PC-3 (cell line): ENCODE results near the gene DUSP2. TPM values are rescaled to one million over a fixed set of nuclear protein-coding genes. Genes with fewer than 3 reads are reported as not detected.

Experiments used
- ATAC-seq: fragments of 200-7000 bp; cut with Tn5 transposase; 2 replicates; pipeline ENCODE4 v1.9.1; 2020; ENCODE audit warnings: mild to moderate bottlenecking, moderate library complexity
- BruUV-seq: library from RNA; stranded (reverse); fragments of 400-500 nt; replicated peaks from 2 replicates; lab custom pipeline; 2021; lab: Mats Ljungman, UMichigan
- CTCF ChIA-PET: fragments of 300-600 bp; sonication (Branson Sonifier 250); formaldehyde crosslinking; loops from one replicate; lab custom pipeline; 2022; ENCODE audit warnings: antibody characterized with exemption; lab: Charles Lee
- POLR2A ChIA-PET: fragments of 300-600 bp; sonication (Branson Sonifier 250); formaldehyde crosslinking; loops from one replicate; lab custom pipeline; 2022; ENCODE audit warnings: antibody characterized with exemption; ENCODE audit not compliant: unreplicated experiment; lab: Charles Lee
- DNase-seq: peaks from one replicate; pipeline ENCODE4 v3.0.0-alpha.2; 2015
- H2AFZ ChIP-seq: fragments of 300-600 bp; sonication (generic); 2 replicates; pipeline ENCODE4 v1.6.0; 2016; ENCODE audit warnings: antibody characterized with exemption, low read length
- H3F3A ChIP-seq: fragments of 300-600 bp; sonication (generic); one replicate; pipeline ENCODE4 v1.6.0; 2017; ENCODE audit warnings: antibody characterized with exemption, low read length, control low read depth, mild to moderate bottlenecking; ENCODE audit not compliant: unreplicated experiment
- H3K27ac ChIP-seq: fragments of 300-600 bp; sonication (generic); 2 replicates; pipeline ENCODE4 v1.5.1; 2016; ENCODE audit warnings: mild to moderate bottlenecking, low read length
- H3K27me3 ChIP-seq: fragments of 300-600 bp; sonication (generic); 2 replicates; pipeline ENCODE4 v1.6.1; 2016; ENCODE audit warnings: low read length, mixed read lengths
- H3K36me3 ChIP-seq: fragments of 300-600 bp; sonication (generic); 2 replicates; pipeline ENCODE4 v1.6.1; 2016; ENCODE audit warnings: low read depth, mixed run types, low read length, mixed read lengths
- H3K4me1 ChIP-seq: fragments of 300-600 bp; sonication (generic); 2 replicates; pipeline ENCODE4 v1.5.1; 2016; ENCODE audit warnings: low read length; ENCODE audit not compliant: insufficient read depth
- H3K4me2 ChIP-seq: fragments of 300-600 bp; sonication (generic); 2 replicates; pipeline ENCODE4 v1.6.0; 2016; ENCODE audit warnings: low read length
- H3K4me3 ChIP-seq: fragments of 300-600 bp; sonication (generic); 2 replicates; pipeline ENCODE4 v1.5.1; 2016; ENCODE audit warnings: mild to moderate bottlenecking, low read length, mixed read lengths
- H3K79me2 ChIP-seq: fragments of 300-600 bp; sonication (generic); 2 replicates; pipeline ENCODE4 v1.6.1; 2017; ENCODE audit warnings: low read length, mixed read lengths
- H3K9ac ChIP-seq: fragments of 300-600 bp; sonication (generic); 2 replicates; pipeline ENCODE4 v1.6.0; 2016; ENCODE audit warnings: mild to moderate bottlenecking, low read length
- H3K9me2 ChIP-seq: fragments of 300-600 bp; sonication (generic); replicated peaks from 2 replicates; pipeline ENCODE4 v1.6.1; 2016; ENCODE audit warnings: mixed run types, low read length, mixed read lengths
- H3K9me3 ChIP-seq: fragments of 300-600 bp; sonication (generic); 2 replicates; pipeline ENCODE4 v1.6.1; 2016; ENCODE audit warnings: low read length, mixed read lengths
- H4K20me1 ChIP-seq: fragments of 300-600 bp; sonication (generic); 2 replicates; pipeline ENCODE4 v1.6.1; 2016; ENCODE audit warnings: low read length, mixed read lengths
- CTCF ChIP-seq: fragments of 300-600 bp; sonication (generic); conservative IDR thresholded peaks from 2 replicates; pipeline ENCODE4 v1.5.1; 2017; ENCODE audit warnings: antibody characterized with exemption, low read depth, mild to moderate bottlenecking, low read length
- EZH2 ChIP-seq: fragments of 300-600 bp; sonication (generic); IDR thresholded peaks from one replicate; pipeline ENCODE4 v1.6.1; 2017; ENCODE audit warnings: antibody characterized with exemption, mild to moderate bottlenecking, low read length; ENCODE audit not compliant: unreplicated experiment
- EZH2phosphoT487 ChIP-seq: fragments of 300-600 bp; sonication (generic); IDR thresholded peaks from 2 replicates; pipeline ENCODE4 v1.6.1; 2018; ENCODE audit warnings: mild to moderate bottlenecking, antibody characterized with exemption, low read length, borderline replicate concordance
- intact Hi-C: fragments of 100-400 bp; cut with micrococcal nuclease; formaldehyde crosslinking; loops from 2 replicates; pipeline ENCODE4 v1.9.0; 2023
- total RNA-seq: library from RNA; depleted of rRNA; stranded (reverse); fragments of >200 nt; gene quantifications from 2 replicates; pipeline ENCODE4 v1.2.3, GENCODE V29; 2014

Gene DUSP2
- total RNA-seq, 1 experiment from 2014 or later = 6.9 TPM

DNA sequence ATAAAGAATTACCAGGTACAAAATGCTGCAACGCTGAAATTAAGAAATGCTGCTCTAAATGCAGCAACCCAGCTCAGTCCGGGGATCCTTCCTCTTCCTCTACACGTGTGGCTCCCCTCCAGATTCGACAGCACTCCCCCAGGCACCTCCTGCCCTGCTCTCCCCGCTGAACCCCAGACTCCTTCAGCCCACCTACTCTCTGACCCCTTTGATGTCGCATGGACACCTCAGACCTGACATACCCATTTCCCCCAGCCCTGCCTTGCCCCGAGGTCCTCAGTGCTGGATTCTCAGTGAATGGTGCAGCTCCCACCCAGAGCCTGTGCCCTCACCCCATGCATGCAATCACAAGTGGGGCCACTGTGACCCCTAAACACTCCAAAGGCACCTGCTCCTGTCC lies 24.2 kb downstream of the DUSP2 start:
- H3K4me3 ChIP-seq = no peak overlapping the region
- no TSS peak for BruUV-seq
- ATAC-seq (no peak), DNase-seq (no peak)
- H2AFZ ChIP-seq = no peak overlapping the region
- no peaks in the 10 kb centered on the region for H3F3A ChIP-seq
- TF ChIP-seq CTCF = no peak
- no peak for TF ChIP-seq EZH2
- no peak for TF ChIP-seq EZH2phosphoT487
- POLR2A ChIA-PET = no interaction called here
- peaks cover 27% of the 10 kb centered on the region for H3K27me3 ChIP-seq
- no peaks in the 10 kb centered on the region for H3K9me3 ChIP-seq
- CTCF ChIA-PET = no interaction called here
- peaks cover 7% of the 10 kb centered on the region for H3K4me1 ChIP-seq
- no peak overlapping the region for H3K9ac ChIP-seq
- no peaks in the 10 kb centered on the region for H3K79me2 ChIP-seq
- H3K36me3 ChIP-seq = no peaks in the 10 kb centered on the region
- no peaks in the 10 kb centered on the region for H4K20me1 ChIP-seq
- no peak overlapping the region for H3K4me2 ChIP-seq
- H3K9me2 ChIP-seq = no peaks in the 10 kb centered on the region
- intact Hi-C loops = no loop called here
- H3K27ac ChIP-seq = no peak overlapping the region

DNA sequence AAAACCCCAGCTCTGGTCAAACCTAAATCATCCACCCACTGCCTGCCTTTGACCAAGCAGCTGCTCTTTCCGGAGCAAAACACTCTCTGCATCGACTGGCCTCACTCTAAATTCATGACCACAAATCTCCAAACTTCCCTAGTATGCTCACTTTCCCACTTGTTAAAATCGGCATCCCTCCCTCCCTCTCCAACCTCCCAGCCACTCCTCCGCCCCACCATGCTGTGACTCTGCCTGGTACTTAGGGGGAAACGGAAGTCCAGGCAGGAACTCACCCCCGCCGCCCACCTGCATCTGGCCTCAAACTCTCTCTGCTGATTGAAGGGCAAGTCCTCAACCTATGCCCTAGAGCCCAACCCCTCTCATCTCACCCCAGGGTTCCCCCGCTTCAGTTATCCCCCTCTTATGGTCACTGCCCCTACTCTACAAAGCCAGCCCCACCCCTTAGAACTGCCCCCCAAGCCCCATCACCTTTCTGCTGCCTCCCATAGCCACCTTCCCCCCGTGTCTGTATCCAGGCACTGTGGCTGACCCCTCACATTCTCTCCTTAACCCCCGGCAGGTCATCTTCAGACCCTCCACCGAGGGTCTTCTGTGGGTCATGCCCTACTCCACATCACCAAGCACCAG lies 25.0 kb downstream of the DUSP2 start:
- Histone ChIP-seq H3K4me2 (no peak overlapping the region), H3K36me3 (no peaks in the 10 kb centered on the region), H3K27ac (no peak overlapping the region), H3F3A (no peaks in the 10 kb centered on the region), H4K20me1 (no peaks in the 10 kb centered on the region), H3K9ac (no peak overlapping the region), H3K4me1 (peaks cover 7% of the 10 kb centered on the region), H3K27me3 (peaks cover 27% of the 10 kb centered on the region), H3K9me2 (no peaks in the 10 kb centered on the region), H3K79me2 (no peaks in the 10 kb centered on the region), H2AFZ (no peak overlapping the region), H3K4me3 (no peak overlapping the region), H3K9me3 (no peaks in the 10 kb centered on the region)
- ChIA-PET POLR2A (no interaction called here), CTCF (no interaction called here)
- intact Hi-C loops = no loop called here
- ATAC-seq = no peak
- BruUV-seq = no TSS peak
- DNase-seq = no peak
- TF ChIP-seq CTCF (no peak), EZH2 (no peak), EZH2phosphoT487 (no peak)

- no peak overlapping the region for H3K4me3 ChIP-seq
- no peak overlapping the region for H3K4me2 ChIP-seq
- no TSS peak for BruUV-seq
- ATAC-seq (no peak), DNase-seq (no peak)
- peaks cover 7% of the 10 kb centered on the region for H3K4me1 ChIP-seq
- TF ChIP-seq CTCF (no peak), EZH2 (no peak), EZH2phosphoT487 (no peak)
- no peaks in the 10 kb centered on the region for H3K9me3 ChIP-seq
- H2AFZ ChIP-seq = no peak overlapping the region
- no peak overlapping the region for H3K27ac ChIP-seq
- H3K27me3 ChIP-seq = peaks cover 27% of the 10 kb centered on the region
- H3K9ac ChIP-seq = no peak overlapping the region
- ChIA-PET CTCF (no interaction called here), POLR2A (no interaction called here)
- H3K36me3 ChIP-seq = no peaks in the 10 kb centered on the region
- H4K20me1 ChIP-seq = no peaks in the 10 kb centered on the region
- no peaks in the 10 kb centered on the region for H3F3A ChIP-seq
- H3K9me2 ChIP-seq = no peaks in the 10 kb centered on the region
- intact Hi-C loops = no loop called here
- no peaks in the 10 kb centered on the region for H3K79me2 ChIP-seq
These were observed 25.9 kb downstream of the DUSP2 start for GRCh38 chr2:96119389-96119751.
